CD4-positive, alpha-beta T cell (primary cell): Measurements from ENCODE around the gene IGFBP6. TPM values are rescaled to one million over a fixed set of nuclear protein-coding genes. Genes with fewer than 3 reads are reported as not detected.

Source experiments
- ATAC-seq: fragments of 200-7000 bp; cut with Tn5 transposase; one replicate; pipeline ENCODE4 v1.10.0; 2022; ENCODE audit warnings: mild to moderate bottlenecking; ENCODE audit not compliant: poor library complexity
- CTCF ChIA-PET: fragments of 350-600 bp; sonication (Branson Sonifier 250); formaldehyde crosslinking; loops from one replicate; lab custom pipeline; 2021; ENCODE audit warnings: antibody characterized with exemption, inconsistent platforms; lab: Charles Lee
- POLR2A ChIA-PET: fragments of 350-600 bp; sonication (Branson Sonifier 250); formaldehyde crosslinking; loops from one replicate; lab custom pipeline; 2021; ENCODE audit warnings: antibody characterized with exemption, inconsistent platforms; lab: Charles Lee
- DNase-seq, 14 experiments: peaks; one replicate each; pipeline ENCODE4 v3.0.0-alpha.2; 2013 to 2020; ENCODE audit warnings: mixed read lengths in 2 of 14
- H3K27ac ChIP-seq, 2 donors: one replicate each; pipeline versions ENCODE4 v1.5.1 to v1.7.0; 2013; ENCODE audit warnings: low read length in 2 of 2, low read depth in 1 of 2, mild to moderate bottlenecking in 1 of 2
- H3K27me3 ChIP-seq, 2 experiments: 1 replicate in 1 of 2; 2 replicates in 1 of 2; pipeline versions ENCODE4 v1.6.1 to v1.7.0; 2013; ENCODE audit warnings: low read length in 2 of 2, control low read depth in 1 of 2, mild to moderate bottlenecking in 1 of 2, moderate library complexity in 1 of 2; ENCODE audit not compliant: insufficient read depth in 2 of 2, control insufficient read depth in 1 of 2
- H3K36me3 ChIP-seq: one replicate; pipeline ENCODE4 v1.6.1; 2013; ENCODE audit warnings: low read length, control low read depth; ENCODE audit not compliant: insufficient read depth
- H3K4me1 ChIP-seq: one replicate; pipeline ENCODE4 v1.6.1; 2013; ENCODE audit warnings: low read length, control low read depth; ENCODE audit not compliant: insufficient read depth
- H3K4me3 ChIP-seq: one replicate; pipeline ENCODE4 v1.5.1; 2013; ENCODE audit warnings: mild to moderate bottlenecking, low read length, moderate library complexity
- H3K9me3 ChIP-seq, 2 experiments: 1 replicate in 1 of 2; 2 replicates in 1 of 2; pipeline versions ENCODE4 v1.6.1 to v1.7.0; 2013; ENCODE audit warnings: low read length in 2 of 2, mild to moderate bottlenecking in 2 of 2, control low read depth in 1 of 2, moderate library complexity in 1 of 2; ENCODE audit not compliant: control insufficient read depth in 1 of 2, insufficient read depth in 1 of 2
- H3K27ac Mint-ChIP-seq: one replicate; pipeline ENCODE4 v1.8.0; 2020; ENCODE audit warnings: mixed read lengths
- H3K27me3 Mint-ChIP-seq: one replicate; pipeline ENCODE4 v1.8.0; 2021; ENCODE audit warnings: mixed read lengths
- H3K36me3 Mint-ChIP-seq: one replicate; pipeline ENCODE4 v1.8.0; 2021; ENCODE audit warnings: low read depth, mixed read lengths
- H3K4me1 Mint-ChIP-seq: one replicate; pipeline ENCODE4 v1.8.0; 2021; ENCODE audit warnings: low read depth, mixed read lengths
- H3K4me3 Mint-ChIP-seq: one replicate; pipeline ENCODE4 v1.8.0; 2020; ENCODE audit warnings: mild to moderate bottlenecking, mixed read lengths
- H3K9me3 Mint-ChIP-seq: one replicate; pipeline ENCODE4 v1.8.0; 2020; ENCODE audit warnings: mixed read lengths
- intact Hi-C, 2 experiments: fragments of 100-400 bp; cut with DNase I in 1 of 2; cut with micrococcal nuclease in 1 of 2; formaldehyde crosslinking; loops; one replicate each; pipeline versions ENCODE4 v1.15.1 to v1.9.0; 2023 to 2025; cut with DNase I, micrococcal nuclease
- total RNA-seq, 174 experiments: library from RNA in 2 of 174; stranded (reverse) in 2 of 174; gene quantifications; one replicate each; pipeline ENCODE4 v1.2.3 and lab custom pipeline; 2021 to 2026
- TF ChIP-seq, protein P1 (sequence below): fragments of 200-600 bp; IDR thresholded peaks from one replicate; pipeline ENCODE4 v1.8.0; 2022; ENCODE audit warnings: antibody characterized with exemption, mild to moderate bottlenecking

Gene IGFBP6
- total RNA-seq, 2 experiments from 2014 or later, result 0.49 TPM; not detected in 1

- Mint-ChIP-seq H3K4me3 (no peak overlapping the region), H3K9me3 (no peaks in the 10 kb centered on the region), H3K4me1 (peaks cover 7% of the 10 kb centered on the region), H3K27ac (no peak overlapping the region), H3K27me3 (no peaks in the 10 kb centered on the region), H3K36me3 (peaks cover 55% of the 10 kb centered on the region)
- CTCF ChIA-PET, result interaction anchor here (6.7 kb wide), 1 partner anchor 37 kb away, joined by 114 read pairs; the partner anchor contains the start of genes IGFBP6 and SOAT2
- Histone ChIP-seq H3K27me3 (no peaks in the 10 kb centered on the region), H3K36me3 (peaks cover 48% of the 10 kb centered on the region), H3K27ac (no peak overlapping the region), H3K4me1 (peaks cover 12% of the 10 kb centered on the region), H3K9me3 (no peaks in the 10 kb centered on the region), H3K4me3 (no peak overlapping the region)
- TF ChIP-seq, protein P1, sequence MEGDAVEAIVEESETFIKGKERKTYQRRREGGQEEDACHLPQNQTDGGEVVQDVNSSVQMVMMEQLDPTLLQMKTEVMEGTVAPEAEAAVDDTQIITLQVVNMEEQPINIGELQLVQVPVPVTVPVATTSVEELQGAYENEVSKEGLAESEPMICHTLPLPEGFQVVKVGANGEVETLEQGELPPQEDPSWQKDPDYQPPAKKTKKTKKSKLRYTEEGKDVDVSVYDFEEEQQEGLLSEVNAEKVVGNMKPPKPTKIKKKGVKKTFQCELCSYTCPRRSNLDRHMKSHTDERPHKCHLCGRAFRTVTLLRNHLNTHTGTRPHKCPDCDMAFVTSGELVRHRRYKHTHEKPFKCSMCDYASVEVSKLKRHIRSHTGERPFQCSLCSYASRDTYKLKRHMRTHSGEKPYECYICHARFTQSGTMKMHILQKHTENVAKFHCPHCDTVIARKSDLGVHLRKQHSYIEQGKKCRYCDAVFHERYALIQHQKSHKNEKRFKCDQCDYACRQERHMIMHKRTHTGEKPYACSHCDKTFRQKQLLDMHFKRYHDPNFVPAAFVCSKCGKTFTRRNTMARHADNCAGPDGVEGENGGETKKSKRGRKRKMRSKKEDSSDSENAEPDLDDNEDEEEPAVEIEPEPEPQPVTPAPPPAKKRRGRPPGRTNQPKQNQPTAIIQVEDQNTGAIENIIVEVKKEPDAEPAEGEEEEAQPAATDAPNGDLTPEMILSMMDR, result no peak
- ATAC-seq (no peak), DNase-seq (peak in 2 of 14 experiments; percentile 0 to 11)
- POLR2A ChIA-PET, result interaction anchor here (1.0 to 3.2 kb wide), 2 partner anchors 13 to 16 kb away, joined by 3 to 18 read pairs; partner anchors contain the start of gene SPRYD3
- intact Hi-C loops, result loop anchor here in 1 of 2 experiments (10.0 kb wide), 1 partner anchor 131 kb away; no protein-coding TSS in a partner anchor
These were observed 33.5 kb upstream of the IGFBP6 start for GRCh38 chr12:53063708-53064612.

DNA sequence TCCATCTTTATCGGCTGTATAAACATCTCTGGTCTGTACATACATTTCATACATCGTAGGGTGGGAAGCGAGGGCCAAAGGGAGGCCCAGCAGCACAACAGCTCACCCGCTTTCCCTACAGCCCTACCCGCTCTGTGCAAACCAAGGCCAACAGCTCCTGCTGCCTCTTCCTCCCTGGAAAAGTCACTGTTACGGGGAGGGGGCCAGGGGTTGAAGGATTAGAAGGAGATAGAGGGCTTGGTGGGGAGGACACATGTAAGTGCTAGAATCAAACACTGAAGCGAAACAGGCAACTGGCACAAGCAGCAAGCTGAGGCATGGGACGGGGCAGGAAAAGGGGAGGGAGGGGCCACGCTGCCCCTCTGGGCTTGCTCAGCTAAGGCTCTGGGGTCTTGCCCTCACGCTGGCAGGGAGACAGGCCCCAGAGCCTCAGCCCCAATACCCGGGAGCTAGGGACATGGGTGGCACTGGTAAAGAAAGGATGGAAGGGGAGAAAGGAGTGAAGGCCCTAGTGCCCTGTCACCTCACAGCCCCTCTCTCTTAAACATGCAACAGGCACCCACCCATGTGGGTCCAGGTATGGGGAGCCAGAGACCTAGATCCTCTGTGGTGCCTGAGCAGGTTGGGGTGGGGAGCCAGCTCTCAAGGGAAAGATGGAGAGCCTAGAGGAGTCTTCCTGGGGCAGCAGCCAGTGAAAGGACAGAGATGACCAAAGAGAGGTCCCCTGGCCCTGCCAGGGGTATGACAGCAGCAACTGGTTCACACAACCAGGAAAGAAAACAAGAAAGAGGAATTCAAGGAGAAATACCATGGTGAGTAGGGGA is 32.6 kb upstream of the IGFBP6 start:
- no peaks in the 10 kb centered on the region for H3K9me3 Mint-ChIP-seq
- Histone ChIP-seq H3K4me1 (peaks cover 12% of the 10 kb centered on the region), H3K27ac (no peak overlapping the region), H3K27me3 (no peaks in the 10 kb centered on the region), H3K9me3 (no peaks in the 10 kb centered on the region), H3K36me3 (peaks cover 54% of the 10 kb centered on the region), H3K4me3 (no peak overlapping the region)
- no peak overlapping the region for H3K27ac Mint-ChIP-seq
- intact Hi-C loops, result loop anchor here (5.0 to 10.0 kb wide), 2 partner anchors 130 to 222 kb away; no protein-coding TSS in a partner anchor
- no peak overlapping the region for H3K4me3 Mint-ChIP-seq
- POLR2A ChIA-PET, result interaction anchor here (3.0 to 3.2 kb wide), 2 partner anchors 15 to 35 kb away, joined by 18 to 26 read pairs; partner anchors contain the start of genes IGFBP6 and SPRYD3
- no peaks in the 10 kb centered on the region for H3K27me3 Mint-ChIP-seq
- CTCF ChIA-PET, result interaction anchor here (1.3 to 6.7 kb wide), 6 partner anchors 9 to 280 kb away, joined by 3 to 114 read pairs (median 7); partner anchors contain the start of genes IGFBP6 and SOAT2
- H3K4me1 Mint-ChIP-seq, result peaks cover 7% of the 10 kb centered on the region
- H3K36me3 Mint-ChIP-seq, result peaks cover 61% of the 10 kb centered on the region
- DNase-seq, result peak in 2 of 14 experiments; percentile 0 to 11
- TF ChIP-seq, protein P1, result no peak
- ATAC-seq, result no peak

DNA sequence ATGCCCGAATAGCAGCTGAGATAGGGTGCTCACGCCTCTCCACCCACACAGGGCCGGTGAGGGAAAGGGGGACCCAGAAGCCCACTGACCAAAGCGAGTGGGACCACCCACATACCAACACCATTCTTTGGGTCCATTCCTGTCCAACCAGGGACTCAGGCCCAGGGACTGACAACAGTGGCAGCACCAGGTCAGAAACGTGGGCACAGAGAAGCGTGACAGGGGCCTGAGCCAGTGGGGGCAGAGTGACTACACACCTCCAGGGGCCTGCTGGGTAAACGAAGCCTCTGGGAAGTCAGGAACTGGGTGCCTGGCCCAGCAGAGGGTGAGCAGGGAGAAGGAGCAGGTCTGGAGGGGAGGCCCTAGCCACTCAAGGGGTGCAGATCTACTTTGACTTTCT is 32.0 kb upstream of the IGFBP6 start:
- Histone ChIP-seq H3K36me3 (peaks cover 61% of the 10 kb centered on the region), H3K4me3 (no peak overlapping the region), H3K27me3 (no peaks in the 10 kb centered on the region), H3K27ac (no peak overlapping the region), H3K9me3 (no peaks in the 10 kb centered on the region), H3K4me1 (peaks cover 12% of the 10 kb centered on the region)
- CTCF ChIA-PET, result interaction anchor here (0.6 to 6.7 kb wide), 14 partner anchors 10 to 280 kb away, joined by 3 to 114 read pairs (median 6); partner anchors contain the start of genes CSAD, EIF4B, IGFBP6 and SOAT2
- TF ChIP-seq, protein P1, result no peak
- no peak for ATAC-seq
- Mint-ChIP-seq H3K36me3 (peaks cover 67% of the 10 kb centered on the region), H3K9me3 (no peaks in the 10 kb centered on the region), H3K4me1 (peaks cover 7% of the 10 kb centered on the region), H3K27me3 (no peaks in the 10 kb centered on the region), H3K4me3 (no peak overlapping the region), H3K27ac (no peak overlapping the region)
- no peak for DNase-seq
- intact Hi-C loops, result loop anchor here (5.0 to 10.0 kb wide), 2 partner anchors 129 to 222 kb away; no protein-coding TSS in a partner anchor
- POLR2A ChIA-PET, result interaction anchor here (3.0 to 3.2 kb wide), 2 partner anchors 14 to 34 kb away, joined by 18 to 26 read pairs; partner anchors contain the start of genes IGFBP6 and SPRYD3
